Cardiac fibroblast (primary cell): ENCODE data around the gene TNFRSF8.
A peak's percentile ranks its signal among the peaks of the same experiment; 100 is the strongest.

Experiments used
- DNase-seq, 2 donors: peaks; one replicate each; pipeline versions ENCODE4 v3.0.0 to v3.0.0-alpha.2; 2010; ENCODE audit warnings: low read depth in 2 of 2
- H3K4me3 ChIP-seq, 2 donors: replicated peaks in 1 of 2; 1 replicate in 1 of 2; 2 replicates in 1 of 2; pipeline ENCODE4 v1.5.1; 2011; ENCODE audit warnings: low read depth in 2 of 2, low read length in 2 of 2, mild to moderate bottlenecking in 2 of 2, moderate library complexity in 1 of 2
- CTCF ChIP-seq: IDR thresholded peaks from one replicate; pipeline ENCODE4 v1.5.1; 2011; ENCODE audit warnings: low read depth, mild to moderate bottlenecking, low read length, inconsistent platforms

TNFRSF8 gene

GRCh38 chr1:12055259-12055658 lies 7.8 kb upstream of the TNFRSF8 start:
- no peak for TF ChIP-seq CTCF
- no peak for DNase-seq
- H3K4me3 ChIP-seq, result no peak overlapping the region

- no peak for TF ChIP-seq CTCF
- peak in 1 of 2 donors; percentile 36 for DNase-seq
- no peak overlapping the region for H3K4me3 ChIP-seq
Observed at GRCh38 chr1:12056331-12056841, 6.7 kb upstream of the TNFRSF8 start.

GRCh38 chr1:12057382-12057781 lies 5.7 kb upstream of the TNFRSF8 start:
- DNase-seq, result peak in 1 of 2 donors; percentile 35
- no peak for TF ChIP-seq CTCF
- no peak overlapping the region for H3K4me3 ChIP-seq

- H3K4me3 ChIP-seq, result no peak overlapping the region
- TF ChIP-seq CTCF, result no peak
- DNase-seq, result no peak
Observed at GRCh38 chr1:12057940-12058687, 5.0 kb upstream of the TNFRSF8 start.

- no peak overlapping the region for H3K4me3 ChIP-seq
- no peak for DNase-seq
- no peak for TF ChIP-seq CTCF
Observed at GRCh38 chr1:12059226-12059625, 3.9 kb upstream of the TNFRSF8 start.

GRCh38 chr1:12059722-12060464 lies 3.2 kb upstream of the TNFRSF8 start:
- TF ChIP-seq CTCF, result no peak
- H3K4me3 ChIP-seq, result no peak overlapping the region
- no peak for DNase-seq
